Loucy (cell line): ENCODE data around the gene TFAM.

Experiments
- H2AFZ ChIP-seq: fragments of 200-600 bp; sonication (generic); 2 replicates; pipeline ENCODE4 v1.6.0; 2016; ENCODE audit warnings: antibody characterized with exemption, mild to moderate bottlenecking, low read length, moderate library complexity
- H3F3A ChIP-seq: fragments of 200-600 bp; 2 replicates; pipeline ENCODE4 v1.6.0; 2016; ENCODE audit warnings: antibody characterized with exemption, low read depth, mild to moderate bottlenecking
- H3K27me3 ChIP-seq: fragments of 200-600 bp; sonication (generic); 2 replicates; pipeline ENCODE4 v1.6.1; 2014; ENCODE audit warnings: low read length, mild to moderate bottlenecking; ENCODE audit not compliant: insufficient read depth, poor library complexity, severe bottlenecking
- H3K36me3 ChIP-seq: fragments of 200-600 bp; sonication (generic); 2 replicates; pipeline ENCODE4 v1.6.1; 2016; ENCODE audit warnings: low read length; ENCODE audit not compliant: insufficient read depth
- H3K4me1 ChIP-seq: fragments of 200-600 bp; sonication (generic); 2 replicates; pipeline ENCODE4 v1.5.1; 2014; ENCODE audit warnings: low read length, mild to moderate bottlenecking; ENCODE audit not compliant: insufficient read depth, poor library complexity, severe bottlenecking
- H3K4me2 ChIP-seq: fragments of 200-600 bp; sonication (generic); 2 replicates; pipeline ENCODE4 v1.6.0; 2014; ENCODE audit warnings: antibody characterized with exemption, low read length, low read depth, mild to moderate bottlenecking; ENCODE audit not compliant: poor library complexity, severe bottlenecking
- H3K4me3 ChIP-seq: fragments of 200-600 bp; sonication (generic); 2 replicates; pipeline ENCODE4 v1.5.1; 2014; ENCODE audit warnings: low read length, mild to moderate bottlenecking, mixed read lengths; ENCODE audit not compliant: poor library complexity, severe bottlenecking
- H3K79me2 ChIP-seq: fragments of 200-600 bp; sonication (generic); 2 replicates; pipeline ENCODE4 v1.6.1; 2014; ENCODE audit warnings: low read length; ENCODE audit not compliant: insufficient read depth
- H3K9ac ChIP-seq: fragments of 200-600 bp; sonication (generic); 2 replicates; pipeline ENCODE4 v1.6.0; 2014; ENCODE audit warnings: mild to moderate bottlenecking, low read depth, low read length, moderate library complexity; ENCODE audit not compliant: poor library complexity, severe bottlenecking
- H3K9me2 ChIP-seq: fragments of 200-600 bp; sonication (generic); replicated peaks from 2 replicates; pipeline ENCODE4 v1.6.1; 2016; ENCODE audit warnings: low read depth, low read length, mixed read lengths
- H3K9me3 ChIP-seq: fragments of 200-600 bp; sonication (generic); 2 replicates; pipeline ENCODE4 v1.6.1; 2014; ENCODE audit warnings: mild to moderate bottlenecking, antibody characterized with exemption, low read length, low read depth; ENCODE audit not compliant: insufficient read depth
- H4K20me1 ChIP-seq: fragments of 200-600 bp; sonication (generic); 2 replicates; pipeline ENCODE4 v1.6.0; 2014; ENCODE audit warnings: antibody characterized with exemption, low read length, mild to moderate bottlenecking; ENCODE audit not compliant: insufficient read depth, poor library complexity, severe bottlenecking
- EZH2phosphoT487 ChIP-seq: fragments of 200-600 bp; IDR thresholded peaks from 2 replicates; pipeline ENCODE4 v1.6.1; 2018; ENCODE audit warnings: antibody characterized with exemption, mild to moderate bottlenecking, moderate library complexity, borderline replicate concordance
- TF ChIP-seq, protein P1 (sequence below): fragments of 200-600 bp; sonication (generic); conservative IDR thresholded peaks from 2 replicates; pipeline ENCODE4 v1.5.1; 2014; ENCODE audit warnings: mild to moderate bottlenecking, antibody characterized with exemption, low read length

TFAM gene

GRCh38 chr10:58350023-58350422, 35.2 kb upstream of the TFAM start:
- Histone ChIP-seq H3K9me2 (no peaks in the 10 kb centered on the region), H3K9me3 (no peaks in the 10 kb centered on the region), H2AFZ (no peak overlapping the region), H4K20me1 (peaks cover 3% of the 10 kb centered on the region), H3K4me2 (no peak overlapping the region), H3K27me3 (no peaks in the 10 kb centered on the region), H3K79me2 (peaks cover 25% of the 10 kb centered on the region; the same call in 1 of the 2 replicates), H3K36me3 (no peaks in the 10 kb centered on the region), H3F3A (no peaks in the 10 kb centered on the region), H3K4me1 (no peaks in the 10 kb centered on the region), H3K9ac (no peak overlapping the region), H3K4me3 (no peak overlapping the region)
- TF ChIP-seq, protein P1, sequence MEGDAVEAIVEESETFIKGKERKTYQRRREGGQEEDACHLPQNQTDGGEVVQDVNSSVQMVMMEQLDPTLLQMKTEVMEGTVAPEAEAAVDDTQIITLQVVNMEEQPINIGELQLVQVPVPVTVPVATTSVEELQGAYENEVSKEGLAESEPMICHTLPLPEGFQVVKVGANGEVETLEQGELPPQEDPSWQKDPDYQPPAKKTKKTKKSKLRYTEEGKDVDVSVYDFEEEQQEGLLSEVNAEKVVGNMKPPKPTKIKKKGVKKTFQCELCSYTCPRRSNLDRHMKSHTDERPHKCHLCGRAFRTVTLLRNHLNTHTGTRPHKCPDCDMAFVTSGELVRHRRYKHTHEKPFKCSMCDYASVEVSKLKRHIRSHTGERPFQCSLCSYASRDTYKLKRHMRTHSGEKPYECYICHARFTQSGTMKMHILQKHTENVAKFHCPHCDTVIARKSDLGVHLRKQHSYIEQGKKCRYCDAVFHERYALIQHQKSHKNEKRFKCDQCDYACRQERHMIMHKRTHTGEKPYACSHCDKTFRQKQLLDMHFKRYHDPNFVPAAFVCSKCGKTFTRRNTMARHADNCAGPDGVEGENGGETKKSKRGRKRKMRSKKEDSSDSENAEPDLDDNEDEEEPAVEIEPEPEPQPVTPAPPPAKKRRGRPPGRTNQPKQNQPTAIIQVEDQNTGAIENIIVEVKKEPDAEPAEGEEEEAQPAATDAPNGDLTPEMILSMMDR, result no peak
- no peak for TF ChIP-seq EZH2phosphoT487

GRCh38 chr10:58350619-58351323, 34.4 kb upstream of the TFAM start:
- H3K27me3 ChIP-seq, result no peaks in the 10 kb centered on the region
- H3K4me1 ChIP-seq, result no peaks in the 10 kb centered on the region
- H3K9me3 ChIP-seq, result no peaks in the 10 kb centered on the region
- no peaks in the 10 kb centered on the region for H3K9me2 ChIP-seq
- H3K36me3 ChIP-seq, result no peaks in the 10 kb centered on the region
- no peak overlapping the region for H3K9ac ChIP-seq
- H2AFZ ChIP-seq, result no peak overlapping the region
- peaks cover 25% of the 10 kb centered on the region; the same call in 1 of the 2 replicates for H3K79me2 ChIP-seq
- H3K4me2 ChIP-seq, result no peak overlapping the region
- no peaks in the 10 kb centered on the region for H3F3A ChIP-seq
- peaks cover 3% of the 10 kb centered on the region for H4K20me1 ChIP-seq
- no peak overlapping the region for H3K4me3 ChIP-seq
- TF ChIP-seq EZH2phosphoT487, result no peak
- TF ChIP-seq, protein P1, result no peak

DNA sequence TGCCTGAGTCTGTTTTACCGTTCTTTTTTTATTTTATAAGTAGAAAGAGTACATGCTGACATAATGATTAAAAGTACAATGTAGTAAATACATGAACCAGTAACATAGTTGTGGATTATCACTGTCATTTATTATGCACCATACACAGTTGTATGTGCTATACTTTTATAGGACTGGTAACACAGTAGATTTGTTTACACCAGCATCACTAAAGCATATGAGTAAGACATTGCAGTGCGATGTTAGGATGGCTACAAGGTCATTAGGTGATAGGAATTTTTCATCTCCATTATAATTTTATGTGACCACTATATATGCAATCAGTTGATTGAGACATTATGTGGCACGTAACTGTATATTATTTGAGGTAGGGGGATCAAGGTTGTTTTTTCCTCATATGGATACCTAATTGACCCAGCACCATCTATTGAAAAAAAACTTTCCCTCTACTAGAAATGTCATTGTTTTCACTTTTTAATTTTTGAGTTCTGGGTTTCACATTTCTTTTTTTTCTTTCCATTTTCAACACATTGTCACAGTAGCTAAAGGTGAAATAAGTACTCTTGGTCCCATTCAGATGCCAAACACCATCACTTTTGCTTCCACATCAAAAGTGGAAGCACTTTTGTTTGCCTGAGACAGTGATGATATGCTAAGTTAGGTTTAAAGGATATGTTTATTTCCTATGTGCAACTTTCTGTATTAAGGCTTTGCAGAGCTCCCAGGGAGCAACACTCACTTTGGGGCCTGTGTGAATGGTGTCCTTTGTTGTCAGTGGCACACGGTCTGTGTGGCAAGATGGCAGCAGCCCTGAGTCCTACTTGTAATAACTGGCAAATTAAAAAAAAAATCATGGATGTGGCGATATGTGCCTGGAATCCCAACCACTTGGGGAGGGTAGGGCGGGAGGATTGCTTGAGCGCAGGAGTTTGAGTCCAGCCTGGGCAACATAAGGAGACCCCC, 33.3 kb upstream of the TFAM start:
- Histone ChIP-seq H3K36me3 (no peaks in the 10 kb centered on the region), H3K9me2 (no peaks in the 10 kb centered on the region), H3F3A (no peaks in the 10 kb centered on the region), H3K9me3 (no peaks in the 10 kb centered on the region), H3K27me3 (no peaks in the 10 kb centered on the region), H3K4me2 (no peak overlapping the region), H3K9ac (no peak overlapping the region), H3K4me3 (no peak overlapping the region), H3K79me2 (peaks cover 25% of the 10 kb centered on the region; the same call in 1 of the 2 replicates), H3K4me1 (no peaks in the 10 kb centered on the region), H2AFZ (no peak overlapping the region), H4K20me1 (peaks cover 3% of the 10 kb centered on the region)
- TF ChIP-seq, protein P1, result no peak
- no peak for TF ChIP-seq EZH2phosphoT487
